Neutrophil (primary cell): ENCODE data around the gene DBNL.

Experiments used
- H3K27ac ChIP-seq: fragments of 200-600 bp; sonication (generic); 2 replicates; pipeline ENCODE4 v1.5.1; 2016; ENCODE audit warnings: mild to moderate bottlenecking, moderate library complexity
- H3K27me3 ChIP-seq: fragments of 200-600 bp; sonication (generic); 2 replicates; pipeline ENCODE4 v1.6.0; 2016; ENCODE audit warnings: mild to moderate bottlenecking
- H3K36me3 ChIP-seq: fragments of 200-600 bp; sonication (generic); 2 replicates; pipeline ENCODE4 v1.5.1; 2017
- H3K4me1 ChIP-seq, 2 experiments: fragments of 200-600 bp in 1 of 2; sonication (generic) in 1 of 2; 1 replicate in 1 of 2; 2 replicates in 1 of 2; pipeline versions ENCODE4 v1.5.1 to v1.6.1; 2013 to 2016; ENCODE audit warnings: low read depth in 1 of 2, low read length in 1 of 2, mild to moderate bottlenecking in 1 of 2, moderate library complexity in 1 of 2; ENCODE audit not compliant: control insufficient read depth in 1 of 2, insufficient read depth in 1 of 2
- H3K4me3 ChIP-seq, 2 experiments: fragments of 200-600 bp in 1 of 2; sonication (generic) in 1 of 2; 1 replicate in 1 of 2; 2 replicates in 1 of 2; pipeline ENCODE4 v1.5.1; 2013 to 2016; ENCODE audit warnings: low read depth in 1 of 2, low read length in 1 of 2, mild to moderate bottlenecking in 1 of 2, moderate library complexity in 1 of 2
- H3K9me3 ChIP-seq: fragments of 200-600 bp; sonication (generic); 2 replicates; pipeline ENCODE4 v1.5.1; 2016
- CTCF ChIP-seq: fragments of 200-600 bp; sonication (generic); IDR thresholded peaks from 2 replicates; pipeline ENCODE4 v1.5.1; 2016; ENCODE audit warnings: antibody characterized with exemption

Gene DBNL

GRCh38 chr7:44086627-44087026 lies 42.1 kb downstream of the DBNL start:
- Histone ChIP-seq H3K4me1 (peaks cover 10 to 12% of the 10 kb centered on the region in 2 experiments), H3K36me3 (no peaks in the 10 kb centered on the region), H3K9me3 (no peaks in the 10 kb centered on the region), H3K27ac (no peak overlapping the region), H3K4me3 (no peak overlapping the region), H3K27me3 (peaks cover 4% of the 10 kb centered on the region)
- TF ChIP-seq CTCF, result no peak

GRCh38 chr7:44087911-44088838 lies 43.7 kb downstream of the DBNL start:
- Histone ChIP-seq H3K4me3 (no peak overlapping the region), H3K4me1 (peaks cover 1 to 2% of the 10 kb centered on the region in 2 experiments), H3K27ac (no peak overlapping the region), H3K36me3 (no peaks in the 10 kb centered on the region), H3K9me3 (no peaks in the 10 kb centered on the region), H3K27me3 (peaks cover 4% of the 10 kb centered on the region)
- TF ChIP-seq CTCF, result no peak

DNA sequence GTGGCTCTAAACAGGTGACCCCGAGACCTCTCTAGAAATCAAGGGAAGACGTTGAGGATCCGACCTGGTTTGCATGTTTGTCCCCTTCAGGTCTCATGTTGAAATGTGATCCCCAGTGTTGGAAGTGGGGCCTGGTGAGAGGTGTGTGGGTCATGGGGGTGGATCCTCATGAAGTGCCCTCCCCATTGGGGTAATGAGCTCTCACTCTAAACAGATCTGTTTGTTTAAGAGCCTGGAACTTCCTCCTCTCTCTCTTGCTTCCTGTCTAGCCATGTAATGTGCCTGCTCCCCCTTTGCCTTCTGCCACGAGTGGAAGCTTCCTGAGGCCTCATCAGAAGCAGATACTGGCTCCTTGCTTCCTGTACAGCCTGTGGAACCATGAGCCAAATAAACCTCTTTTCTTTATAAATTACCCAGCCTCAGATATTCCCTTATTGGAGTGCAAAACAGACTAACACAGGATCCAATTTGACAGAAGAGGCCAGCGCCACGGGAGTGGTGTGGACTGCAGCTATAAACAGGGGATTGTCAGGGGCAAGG lies 48.7 kb downstream of the DBNL start:
- H3K4me3 ChIP-seq, result no peak overlapping the region
- no peaks in the 10 kb centered on the region for H3K36me3 ChIP-seq
- no peak for TF ChIP-seq CTCF
- H3K4me1 ChIP-seq, result no peaks in the 10 kb centered on the region
- peaks cover 4% of the 10 kb centered on the region for H3K27me3 ChIP-seq
- no peaks in the 10 kb centered on the region for H3K9me3 ChIP-seq
- no peak overlapping the region for H3K27ac ChIP-seq

- no peak for TF ChIP-seq CTCF
- no peaks in the 10 kb centered on the region for H3K36me3 ChIP-seq
- H3K4me3 ChIP-seq, result no peak overlapping the region
- H3K27me3 ChIP-seq, result peaks cover 4% of the 10 kb centered on the region
- H3K9me3 ChIP-seq, result no peaks in the 10 kb centered on the region
- no peaks in the 10 kb centered on the region for H3K4me1 ChIP-seq
- H3K27ac ChIP-seq, result no peak overlapping the region
These were observed 49.9 kb downstream of the DBNL start for GRCh38 chr7:44094365-44094764.

GRCh38 chr7:44094883-44095592 lies 50.5 kb downstream of the DBNL start:
- no peaks in the 10 kb centered on the region for H3K4me1 ChIP-seq
- no peaks in the 10 kb centered on the region for H3K9me3 ChIP-seq
- no peak overlapping the region for H3K27ac ChIP-seq
- no peak overlapping the region for H3K4me3 ChIP-seq
- TF ChIP-seq CTCF, result no peak
- H3K36me3 ChIP-seq, result no peaks in the 10 kb centered on the region
- peaks cover 4% of the 10 kb centered on the region for H3K27me3 ChIP-seq
